Left lung (tissue), 10 donors: ENCODE data around the gene RHOG. TPM values are rescaled to one million over a fixed set of nuclear protein-coding genes. Genes with fewer than 3 reads are reported as not detected.
"Not testable (repeated sequence)": the region's sequence is repeated elsewhere in the genome, so short reads cannot be mapped to it uniquely, and the experiment has no call there.

Source experiments
- ATAC-seq: fragments of 200-7000 bp; cut with Tn5 transposase; one replicate; pipeline ENCODE4 v1.9.1; 2020; ENCODE audit warnings: moderate library complexity
- DNase-seq, 4 donors: peaks; one replicate each; pipeline ENCODE4 v3.0.0-alpha.2; 2013 to 2020
- H3K27ac ChIP-seq, 2 donors: fragments of 200-600 bp; sonication (generic) in 1 of 2; one replicate each; pipeline versions ENCODE4 v1.5.0 to v1.8.0; 2020 to 2021
- H3K27me3 ChIP-seq, 2 donors: fragments of 200-600 bp; sonication (generic) in 1 of 2; one replicate each; pipeline versions ENCODE4 v1.5.0 to v1.8.0; 2020 to 2021
- H3K36me3 ChIP-seq, 2 donors: fragments of 200-600 bp; sonication (generic) in 1 of 2; one replicate each; pipeline versions ENCODE4 v1.5.0 to v1.8.0; 2020 to 2021
- H3K4me1 ChIP-seq, 2 donors: fragments of 200-600 bp; one replicate each; pipeline ENCODE4 v1.8.0; 2021
- H3K4me3 ChIP-seq, 2 donors: fragments of 200-600 bp; sonication (generic) in 1 of 2; one replicate each; pipeline versions ENCODE4 v1.5.0 to v1.8.0; 2020 to 2021; ENCODE audit warnings: mild to moderate bottlenecking in 1 of 2
- H3K9me3 ChIP-seq, 2 donors: fragments of 200-600 bp; sonication (generic) in 1 of 2; one replicate each; pipeline versions ENCODE4 v1.5.0 to v1.8.0; 2020 to 2021
- CTCF ChIP-seq, 2 donors: fragments of 200-600 bp; sonication (generic) in 1 of 2; IDR thresholded peaks; one replicate each; pipeline versions ENCODE4 v1.5.0 to v1.8.0; 2021; ENCODE audit warnings: antibody characterized with exemption in 2 of 2
- intact Hi-C, 2 donors: fragments of 100-400 bp; cut with DNase I; formaldehyde crosslinking; loops; one replicate each; pipeline versions ENCODE4 v1.11.2 to v1.14.2; 2022
- polyA plus RNA-seq, 6 donors: library from polyadenylated mRNA; unstranded; fragments of 120-200 nt; gene quantifications; one replicate each; pipeline ENCODE4 v1.2.1, GENCODE V29; 2013; ENCODE audit not compliant: insufficient read length in 6 of 6
- total RNA-seq, 2 donors: library from RNA; stranded (reverse); fragmentation: NEBNext Ultra II Directional; extraction: Animal tissue kit (Norgen Biotek cat#: 25700); gene quantifications; one replicate each; pipeline ENCODE4 v1.2.1, GENCODE V29; 2021
- donor health status: DM: no; HTN: yes; CAD: no.
- donor health status: DM: no; HTN: no; CAD: no.

Gene RHOG
- total and polyA plus RNA-seq, 8 donors, result 22.0 to 109 (median 29.4) TPM

GRCh38 chr11:3867209-3868091 is 26.7 kb upstream of the RHOG start:
- Histone ChIP-seq H3K27me3 (no peaks in the 10 kb centered on the region), H3K27ac (peak overlapping the region; percentile 2 to 28), H3K9me3 (no peaks in the 10 kb centered on the region), H3K36me3 (no peaks in the 10 kb centered on the region), H3K4me3 (no peak overlapping the region), H3K4me1 (peaks cover 12 to 55% of the 10 kb centered on the region in 2 donors)
- DNase-seq (peak in 1 of 4 donors; percentile 41), ATAC-seq (peak; percentile 63)
- no peak for TF ChIP-seq CTCF (IDR thresholded peaks at IDR 0.05)
- intact Hi-C loops, result no loop called here

- Histone ChIP-seq H3K4me3 (no peak overlapping the region), H3K27ac (peak overlapping the region; percentile 2 to 80), H3K36me3 (no peaks in the 10 kb centered on the region), H3K9me3 (no peaks in the 10 kb centered on the region), H3K27me3 (no peaks in the 10 kb centered on the region), H3K4me1 (peaks cover 12 to 56% of the 10 kb centered on the region in 2 donors)
- TF ChIP-seq CTCF (IDR thresholded peaks at IDR 0.05), result no peak
- DNase-seq, result no peak
- intact Hi-C loops, result no loop called here
- no peak for ATAC-seq
Measured at GRCh38 chr11:3866836-3867208, 26.1 kb upstream of the RHOG start.

GRCh38 chr11:3866206-3866605 is 25.4 kb upstream of the RHOG start:
- Histone ChIP-seq H3K9me3 (no peaks in the 10 kb centered on the region), H3K27me3 (no peaks in the 10 kb centered on the region), H3K4me3 (no peak overlapping the region), H3K27ac (peak overlapping the region; percentile 66 to 80), H3K36me3 (no peaks in the 10 kb centered on the region), H3K4me1 (peaks cover 12 to 56% of the 10 kb centered on the region in 2 donors)
- no peak for TF ChIP-seq CTCF (IDR thresholded peaks at IDR 0.05)
- DNase-seq (peak in 3 of 4 donors; percentile 16 to 84 (median 69)), ATAC-seq (peak; percentile 85)
- intact Hi-C loops, result no loop called here

GRCh38 chr11:3865388-3866193 is 24.8 kb upstream of the RHOG start:
- H3K27me3 ChIP-seq, result no peaks in the 10 kb centered on the region
- DNase-seq (peak in 1 of 4 donors; percentile 40), ATAC-seq (peak; percentile 48)
- H3K9me3 ChIP-seq, result no peaks in the 10 kb centered on the region
- intact Hi-C loops, result no loop called here
- peak overlapping the region; percentile 66 to 80 for H3K27ac ChIP-seq
- H3K4me3 ChIP-seq, result no peak overlapping the region
- no peaks in the 10 kb centered on the region for H3K36me3 ChIP-seq
- H3K4me1 ChIP-seq, result peaks cover 15 to 58% of the 10 kb centered on the region in 2 donors
- TF ChIP-seq CTCF (IDR thresholded peaks at IDR 0.05), result no peak

GRCh38 chr11:3861683-3862082 is 20.9 kb upstream of the RHOG start:
- Histone ChIP-seq H3K4me3 (no peak overlapping the region), H3K27ac (peak overlapping the region in 1 of 2 donors; percentile 11), H3K27me3 (no peaks in the 10 kb centered on the region), H3K4me1 (peaks cover 40 to 84% of the 10 kb centered on the region in 2 donors), H3K9me3 (no peaks in the 10 kb centered on the region), H3K36me3 (no peaks in the 10 kb centered on the region)
- ATAC-seq, result no peak
- intact Hi-C loops, result no loop called here
- DNase-seq, result no peak
- TF ChIP-seq CTCF (IDR thresholded peaks at IDR 0.05), result no peak

GRCh38 chr11:3860898-3861393 is 20.2 kb upstream of the RHOG start:
- H3K36me3 ChIP-seq, intact Hi-C loops, DNase-seq, H3K9me3 ChIP-seq, H3K4me3 ChIP-seq, H3K27me3 ChIP-seq: not testable (repeated sequence)
- Histone ChIP-seq H3K4me1 (peaks cover 37 to 83% of the 10 kb centered on the region in 2 donors), H3K27ac (peak overlapping the region in 1 of 2 donors; percentile 11)
- peak; percentile 9 for ATAC-seq
